Ovary (tissue), 9 donors: ENCODE results near the gene RNF125. TPM values are rescaled to one million over a fixed set of nuclear protein-coding genes. Genes with fewer than 3 reads are reported as not detected.

Source experiments
- DNase-seq, 5 donors: peaks; one replicate each; pipeline ENCODE4 v3.0.0-alpha.2; 2019 to 2020
- H3K27ac ChIP-seq, 2 donors: fragments of 200-600 bp; one replicate each; pipeline versions ENCODE4 v1.5.1 to v1.8.0; 2019 to 2022
- H3K27me3 ChIP-seq: fragments of 200-600 bp; one replicate; pipeline ENCODE4 v1.8.0; 2022
- H3K36me3 ChIP-seq: fragments of 200-600 bp; sonication (generic); one replicate; pipeline ENCODE4 v1.5.1; 2019
- H3K4me1 ChIP-seq: one replicate; pipeline ENCODE4 v1.8.1; 2013; ENCODE audit warnings: mild to moderate bottlenecking, moderate library complexity; ENCODE audit not compliant: insufficient read depth
- H3K4me3 ChIP-seq: fragments of 200-600 bp; sonication (generic); one replicate; pipeline ENCODE4 v1.5.1; 2017
- H3K9me3 ChIP-seq, 2 donors: fragments of 200-600 bp in 1 of 2; sonication (generic) in 1 of 2; one replicate each; pipeline versions ENCODE4 v1.5.1 to v1.8.1; 2013 to 2019; ENCODE audit warnings: mild to moderate bottlenecking in 1 of 2, moderate library complexity in 1 of 2
- EP300 ChIP-seq: sonication (generic); formaldehyde crosslinking; IDR thresholded peaks from one replicate; pipeline ENCODE4 v1.6.1; 2017; ENCODE audit warnings: antibody characterized with exemption
- POLR2A ChIP-seq: fragments of 450-650 bp; IDR thresholded peaks from one replicate; pipeline ENCODE4 v1.6.1; 2017; ENCODE audit warnings: antibody characterized with exemption, mild to moderate bottlenecking, moderate library complexity
- WGBS, 3 donors: extraction: QIAGEN DNeasy Blood & Tissue Kit in 1 of 3; methylation state at CpG; one replicate each; pipeline versions ENCODE4 v1.1.5 to v1.1.7; 2013 to 2017; 5-methylcytosine and 5-hydroxymethylcytosine counted together
- intact Hi-C, 4 donors: fragments of 100-400 bp; cut with DNase I; formaldehyde crosslinking; loops; one replicate each; pipeline versions ENCODE4 v1.11.0 to v1.15.1; 2022 to 2023
- polyA plus RNA-seq, 2 donors: library from polyadenylated mRNA; stranded (reverse); fragments of 200-250 nt in 1 of 2; fragments of 350-450 nt in 1 of 2; fragmentation: Illumina TruSeq in 1 of 2; extraction: RNeasy Lipid Tissue Mini Kit (QIAGEN cat#74804) in 1 of 2; gene quantifications; one replicate each; pipeline ENCODE4 v1.2.3, GENCODE V29; 2013 to 2014
- total RNA-seq, 7 donors: library from RNA; depleted of rRNA in 2 of 7; stranded (reverse); fragments of >200 nt in 2 of 7; fragmentation: NEBNext Ultra II Directional in 3 of 7; extraction: Animal tissue kit (Norgen Biotek cat#: 25700) in 3 of 7; gene quantifications; one replicate each; pipeline versions ENCODE4 v1.1.0 to v1.2.4, GENCODE V29; 2016 to 2023
- TF ChIP-seq, protein P1 (sequence below), 3 donors: fragments of 450-650 bp in 2 of 3; fragments of 200-600 bp in 1 of 3; IDR thresholded peaks; one replicate each; pipeline versions ENCODE4 v1.5.1 to v1.8.0; 2016 to 2022; ENCODE audit warnings: antibody characterized with exemption in 3 of 3, mild to moderate bottlenecking in 1 of 3
- donor health status: DM: no; HTN: no; CAD: no; lungs with moderate emphysema.
- donor health status: DM: no; HTN: no; CAD: no.
- donor health status: Bipolar disorder and iron deficiency.
- donor health status: DM: yes; HTN: yes; CAD: no.
- donor health status: DM: no; HTN: no; CAD: no.
- donor health status: DM: yes; HTN: yes; CAD: no.

The RNF125 gene
- total and polyA plus RNA-seq, 9 donors, result 0.86 to 9.3 (median 1.9) TPM

DNA sequence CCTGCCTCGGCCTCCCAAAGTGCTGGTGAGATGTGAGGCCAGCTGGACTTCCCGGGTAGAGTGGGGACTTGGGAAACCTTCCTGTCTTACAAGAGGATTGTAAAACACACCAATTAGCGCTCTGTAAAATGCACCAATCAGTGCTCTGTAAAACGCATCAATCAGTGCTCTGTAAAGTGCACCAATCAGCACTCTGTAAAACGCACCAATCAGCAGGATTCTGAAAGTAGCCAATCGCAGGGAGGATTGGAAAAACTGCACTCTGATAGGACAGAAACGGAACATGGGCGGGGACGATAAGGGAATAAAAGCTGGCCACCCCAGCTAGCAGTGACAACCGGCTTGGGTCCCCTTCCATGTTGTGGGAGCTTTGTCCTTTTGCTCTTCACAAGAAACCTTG is 19.0 kb downstream of the RNF125 start:
- H3K4me1 ChIP-seq, result no peaks in the 10 kb centered on the region
- H3K36me3 ChIP-seq, result no peaks in the 10 kb centered on the region
- no peak overlapping the region for H3K27ac ChIP-seq
- 95 to 97% (median 96%) methylated on average over 10 of the region's 10 CpGs for WGBS, 3 donors
- no peaks in the 10 kb centered on the region for H3K9me3 ChIP-seq
- H3K4me3 ChIP-seq, result no peak overlapping the region
- H3K27me3 ChIP-seq, result no peaks in the 10 kb centered on the region
- intact Hi-C loops, result no loop called here
- no peak for DNase-seq
- TF ChIP-seq EP300 (no peak), POLR2A (no peak)
- TF ChIP-seq, protein P1, sequence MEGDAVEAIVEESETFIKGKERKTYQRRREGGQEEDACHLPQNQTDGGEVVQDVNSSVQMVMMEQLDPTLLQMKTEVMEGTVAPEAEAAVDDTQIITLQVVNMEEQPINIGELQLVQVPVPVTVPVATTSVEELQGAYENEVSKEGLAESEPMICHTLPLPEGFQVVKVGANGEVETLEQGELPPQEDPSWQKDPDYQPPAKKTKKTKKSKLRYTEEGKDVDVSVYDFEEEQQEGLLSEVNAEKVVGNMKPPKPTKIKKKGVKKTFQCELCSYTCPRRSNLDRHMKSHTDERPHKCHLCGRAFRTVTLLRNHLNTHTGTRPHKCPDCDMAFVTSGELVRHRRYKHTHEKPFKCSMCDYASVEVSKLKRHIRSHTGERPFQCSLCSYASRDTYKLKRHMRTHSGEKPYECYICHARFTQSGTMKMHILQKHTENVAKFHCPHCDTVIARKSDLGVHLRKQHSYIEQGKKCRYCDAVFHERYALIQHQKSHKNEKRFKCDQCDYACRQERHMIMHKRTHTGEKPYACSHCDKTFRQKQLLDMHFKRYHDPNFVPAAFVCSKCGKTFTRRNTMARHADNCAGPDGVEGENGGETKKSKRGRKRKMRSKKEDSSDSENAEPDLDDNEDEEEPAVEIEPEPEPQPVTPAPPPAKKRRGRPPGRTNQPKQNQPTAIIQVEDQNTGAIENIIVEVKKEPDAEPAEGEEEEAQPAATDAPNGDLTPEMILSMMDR (IDR thresholded peaks at IDR 0.05), result no peak

- Histone ChIP-seq H3K27ac (no peak overlapping the region), H3K27me3 (no peaks in the 10 kb centered on the region), H3K36me3 (no peaks in the 10 kb centered on the region), H3K4me3 (no peak overlapping the region), H3K9me3 (no peaks in the 10 kb centered on the region), H3K4me1 (no peaks in the 10 kb centered on the region)
- intact Hi-C loops, result no loop called here
- no peak for TF ChIP-seq POLR2A
- TF ChIP-seq EP300, result no peak
- TF ChIP-seq, protein P1 (IDR thresholded peaks at IDR 0.05), result no peak
- DNase-seq, result no peak
- 79 to 86% (median 85%) methylated on average over 3 of the region's 3 CpGs for WGBS, 3 donors
Measured at GRCh38 chr18:32040936-32041335, 22.3 kb downstream of the RNF125 start.

- intact Hi-C loops, result no loop called here
- DNase-seq, result no peak
- Histone ChIP-seq H3K36me3 (no peaks in the 10 kb centered on the region), H3K27me3 (no peaks in the 10 kb centered on the region), H3K9me3 (no peaks in the 10 kb centered on the region), H3K4me1 (no peaks in the 10 kb centered on the region), H3K4me3 (no peak overlapping the region), H3K27ac (no peak overlapping the region)
- no peak for TF ChIP-seq POLR2A
- TF ChIP-seq EP300, result no peak
- TF ChIP-seq, protein P1 (IDR thresholded peaks at IDR 0.05), result no peak
Measured at GRCh38 chr18:32042337-32042736, 23.7 kb downstream of the RNF125 start.

DNA sequence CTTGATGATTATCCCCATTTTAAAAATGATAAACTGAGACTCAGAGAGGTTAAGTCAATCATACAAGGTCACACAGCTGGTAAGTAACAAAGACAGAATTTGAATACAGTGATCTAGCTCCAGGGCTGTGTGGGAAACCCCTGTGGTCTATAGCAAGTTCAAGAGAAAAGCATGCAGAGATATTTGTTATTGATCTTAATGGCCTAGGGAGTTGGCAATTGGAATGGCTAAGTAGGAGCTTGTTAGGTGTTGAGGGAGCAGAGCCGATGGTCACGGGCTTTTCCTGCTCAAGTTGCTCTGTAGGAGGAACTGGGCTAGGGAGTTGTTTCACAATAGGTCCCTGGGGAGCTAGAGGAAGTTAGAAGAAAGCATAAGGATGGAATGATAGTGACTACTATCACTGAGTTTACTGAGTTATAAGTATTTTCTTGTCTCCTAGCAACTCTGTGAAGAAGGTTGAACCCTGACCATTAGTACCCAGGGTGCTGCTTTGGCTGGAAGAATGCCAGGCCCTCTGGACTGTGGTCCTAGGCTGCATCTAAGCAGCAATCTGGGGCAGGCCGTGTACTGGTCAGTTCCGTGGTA is 30.0 kb downstream of the RNF125 start:
- WGBS, 3 donors, result 48 to 70% (median 56%) methylated on average over 4 of the region's 4 CpGs
- Histone ChIP-seq H3K4me1 (no peaks in the 10 kb centered on the region), H3K27me3 (no peaks in the 10 kb centered on the region), H3K4me3 (no peak overlapping the region), H3K9me3 (no peaks in the 10 kb centered on the region), H3K27ac (no peak overlapping the region), H3K36me3 (no peaks in the 10 kb centered on the region)
- intact Hi-C loops, result no loop called here
- peak in 4 of 5 donors; percentile 13 to 50 (median 30) for DNase-seq
- TF ChIP-seq EP300, result no peak
- TF ChIP-seq, protein P1 (IDR thresholded peaks at IDR 0.05), result no peak
- no peak for TF ChIP-seq POLR2A
